GM21619 (cell line): Measurements from ENCODE around the gene SOX2.

ENCODE experiments used
- ATAC-seq: cut with Tn5 transposase; IDR thresholded peaks from one replicate; pipeline ENCODE4 v1.9.1; 2021; ENCODE audit not compliant: unreplicated experiment

The SOX2 gene

DNA sequence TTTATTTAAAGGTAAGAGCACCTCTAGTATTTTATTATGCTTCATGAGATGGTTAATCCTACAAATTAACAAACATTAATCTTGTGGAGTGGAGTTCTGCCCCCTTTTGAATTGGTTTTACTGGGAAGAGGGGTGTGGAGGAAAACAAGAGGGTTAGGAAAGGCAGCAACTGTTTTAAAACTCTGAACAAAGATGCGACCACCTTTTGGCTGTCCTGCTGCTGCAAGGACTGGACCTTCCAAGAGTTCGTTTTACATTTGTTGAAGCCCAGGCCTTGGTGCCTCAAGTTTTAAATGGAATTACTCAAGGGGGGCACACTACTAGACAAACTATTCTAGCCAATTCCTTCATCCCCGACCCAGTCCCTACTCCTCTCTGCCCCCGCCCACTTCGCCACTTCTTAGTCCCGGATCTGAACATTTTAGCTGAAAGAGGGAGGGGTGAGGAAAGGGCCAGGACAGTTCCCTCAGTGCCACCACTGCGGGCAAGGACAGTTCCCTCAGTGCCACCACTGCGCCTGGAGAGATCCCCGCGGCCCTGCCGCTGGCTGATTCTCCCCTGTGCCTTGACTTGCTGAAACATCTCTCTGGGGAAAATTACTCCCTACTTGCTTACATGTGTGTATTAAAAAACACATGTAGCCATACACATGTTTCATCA, 11.2 kb downstream of the SOX2 start:
- ATAC-seq, result no peak

DNA sequence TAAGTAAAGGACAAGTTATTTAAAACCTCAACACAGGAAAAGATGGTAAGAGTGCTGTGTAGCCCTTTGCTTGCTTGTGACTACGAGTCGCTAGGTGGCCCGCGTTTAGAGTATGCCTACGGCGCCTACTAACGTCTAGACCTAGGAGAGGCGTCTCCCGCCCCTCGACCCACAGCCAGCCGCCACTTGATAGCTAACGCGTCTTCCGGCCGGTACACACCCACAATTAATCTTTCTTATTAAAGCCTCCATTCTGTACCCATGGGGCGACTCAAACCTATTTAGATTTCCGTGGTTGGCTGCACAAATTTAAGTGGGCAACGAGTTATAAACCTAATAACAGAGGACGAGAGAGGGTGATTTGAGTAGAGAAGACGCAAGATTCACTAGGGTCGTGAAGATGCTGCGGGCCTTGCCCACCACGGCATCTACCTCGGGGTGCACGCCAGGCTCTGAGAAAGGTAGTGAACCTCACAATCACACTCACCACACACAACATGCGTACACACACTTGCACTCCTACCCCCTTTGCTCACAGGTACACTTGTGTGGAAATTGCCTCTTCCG, 12.0 kb downstream of the SOX2 start:
- ATAC-seq, result no peak

DNA sequence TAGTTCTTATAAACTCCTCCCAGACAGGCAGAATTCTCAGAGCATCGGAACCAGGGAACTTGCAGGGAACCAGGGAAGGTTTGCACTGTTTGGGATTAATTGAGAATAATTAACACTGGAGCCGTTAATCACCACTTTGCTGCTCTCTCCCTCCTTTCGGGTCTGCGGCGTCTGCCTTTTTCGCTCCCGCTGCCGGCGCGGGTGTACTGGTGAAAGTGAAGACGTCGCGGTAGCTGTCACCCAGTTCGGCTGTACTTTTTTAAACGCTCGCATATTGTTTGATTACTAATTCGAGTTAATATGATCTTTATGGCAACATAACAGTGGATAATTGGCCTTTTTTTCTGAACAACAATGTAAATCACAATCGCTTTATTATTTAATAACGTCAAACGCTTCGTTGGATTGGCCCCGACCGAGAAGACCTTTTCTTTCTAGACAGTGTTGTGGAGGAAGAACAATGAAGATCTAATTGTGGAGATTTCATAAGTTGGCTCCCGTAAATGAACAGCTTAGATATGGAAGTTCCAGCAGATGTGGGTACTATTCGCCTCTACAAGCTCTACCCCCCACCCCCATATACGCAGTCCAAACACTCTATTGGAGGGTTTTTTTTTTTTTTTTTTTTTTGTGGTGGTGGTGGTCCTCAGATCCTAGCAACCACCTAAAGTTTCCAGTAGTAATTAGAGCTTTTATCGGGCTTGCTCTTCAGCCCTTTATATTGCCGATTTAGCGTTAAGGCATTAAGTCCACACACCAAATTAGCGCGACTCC, 12.7 kb downstream of the SOX2 start:
- no peak for ATAC-seq

- ATAC-seq, result no peak
Measured at GRCh38 chr3:181725131-181725731, 13.5 kb downstream of the SOX2 start.

- ATAC-seq, result no peak
Measured at GRCh38 chr3:181725830-181726229, 14.1 kb downstream of the SOX2 start.

DNA sequence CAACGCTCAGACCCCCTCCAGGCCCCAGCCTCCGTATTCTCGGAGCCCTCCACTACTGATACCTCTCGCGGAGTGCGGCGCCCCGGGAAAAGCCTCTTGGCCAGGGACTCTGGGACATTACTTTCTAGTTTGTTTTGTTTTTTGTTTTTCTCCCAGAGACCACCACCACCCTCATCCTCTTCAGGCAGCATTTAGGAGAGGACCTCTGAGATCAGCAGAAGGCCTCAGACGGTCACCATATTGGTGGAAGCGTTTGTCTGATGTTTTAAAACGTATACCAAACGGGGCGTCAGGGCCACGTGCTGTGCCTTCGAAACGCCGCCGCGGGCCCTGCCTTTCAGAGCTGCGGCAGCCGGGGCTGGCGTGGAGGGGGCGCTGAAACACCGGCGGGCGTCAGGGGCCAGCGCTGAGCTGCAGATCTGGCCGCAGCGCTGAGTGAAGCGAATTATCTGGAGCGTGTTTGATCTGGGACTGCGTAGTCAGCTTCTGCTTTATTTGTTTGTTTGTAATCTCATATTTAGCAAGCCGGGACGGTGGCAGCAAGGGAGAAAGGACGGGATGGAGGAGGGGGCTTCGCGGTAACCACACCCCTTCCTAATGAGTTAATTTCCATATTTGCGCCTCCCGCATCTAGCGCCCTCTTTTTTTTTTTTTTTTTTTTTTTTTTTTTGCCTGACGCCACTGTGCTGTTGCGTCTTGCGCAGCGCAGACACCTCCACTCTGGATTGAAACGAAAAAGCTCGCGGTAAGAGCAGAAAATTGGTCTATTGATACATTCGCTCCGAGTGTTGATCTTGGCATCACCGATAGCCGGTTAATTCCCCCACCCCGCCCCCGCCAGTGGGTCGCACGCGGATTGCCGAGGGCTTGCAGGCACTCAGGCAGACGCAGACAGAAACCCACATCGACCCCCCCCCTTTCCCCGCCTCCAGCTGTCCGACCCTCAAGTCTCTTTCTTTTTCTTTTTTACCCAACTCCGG, 14.9 kb downstream of the SOX2 start:
- no peak for ATAC-seq

DNA sequence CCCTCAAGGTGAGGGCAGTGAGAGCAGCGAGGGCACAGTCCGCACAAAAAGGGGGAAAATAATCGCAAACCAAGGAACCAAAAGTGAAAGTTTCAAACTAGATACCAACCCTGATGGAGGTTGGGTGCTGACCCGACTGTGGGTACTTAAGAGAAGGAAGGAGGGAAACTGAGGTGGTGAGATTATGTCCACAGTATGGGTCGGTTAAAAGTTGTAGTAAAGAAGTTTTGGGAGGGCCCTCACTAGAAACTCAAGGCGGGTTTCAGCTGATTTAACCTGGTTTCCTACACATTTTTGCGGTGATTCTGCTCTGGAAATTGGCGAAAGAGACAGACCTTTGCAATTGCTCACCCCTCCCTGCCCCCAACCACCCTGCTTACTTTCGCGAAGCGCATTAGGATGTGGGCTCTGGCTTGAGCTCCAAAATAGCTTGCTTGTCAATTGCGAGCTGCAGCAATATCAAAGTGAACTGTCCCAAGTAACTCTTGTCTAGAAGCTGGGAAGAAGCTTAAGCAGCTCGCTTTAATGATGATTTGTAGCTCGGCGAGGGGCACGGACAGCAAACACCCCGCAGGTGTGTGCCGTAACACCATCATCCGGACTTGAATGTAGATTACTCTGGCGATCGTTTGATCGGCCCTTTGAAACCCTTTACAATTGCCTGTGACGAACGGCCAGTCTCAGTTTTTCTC, 15.8 kb downstream of the SOX2 start:
- no peak for ATAC-seq

GRCh38 chr3:181728470-181729340, 17.0 kb downstream of the SOX2 start:
- no peak for ATAC-seq

DNA sequence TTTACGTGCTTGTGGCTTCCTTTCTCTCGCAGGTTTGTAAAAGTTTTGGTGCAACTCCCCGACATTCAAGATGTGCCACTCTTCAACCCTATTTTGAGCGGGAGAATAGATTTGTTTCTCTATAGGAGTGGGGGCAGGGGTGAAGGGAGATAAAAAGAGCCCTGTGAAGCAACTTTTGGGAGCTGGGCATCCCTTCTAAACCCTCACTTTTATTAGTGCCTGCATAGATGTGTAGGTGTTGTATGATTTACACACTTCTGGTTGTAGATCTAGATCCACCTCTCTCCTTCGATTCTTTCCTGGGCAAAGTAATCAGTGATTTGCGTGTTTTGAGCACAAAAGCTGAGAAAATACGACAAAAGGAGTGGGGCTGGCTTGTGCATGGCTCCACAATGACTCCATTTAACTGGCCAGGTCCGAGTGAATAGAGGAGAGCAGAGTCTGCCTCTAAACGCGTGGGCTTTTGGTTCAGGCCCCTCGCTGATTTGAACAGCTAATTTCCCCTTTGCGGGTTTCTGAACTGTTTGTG, 17.7 kb downstream of the SOX2 start:
- no peak for ATAC-seq

- ATAC-seq, result no peak
Measured at GRCh38 chr3:181730316-181730715, 18.6 kb downstream of the SOX2 start.

DNA sequence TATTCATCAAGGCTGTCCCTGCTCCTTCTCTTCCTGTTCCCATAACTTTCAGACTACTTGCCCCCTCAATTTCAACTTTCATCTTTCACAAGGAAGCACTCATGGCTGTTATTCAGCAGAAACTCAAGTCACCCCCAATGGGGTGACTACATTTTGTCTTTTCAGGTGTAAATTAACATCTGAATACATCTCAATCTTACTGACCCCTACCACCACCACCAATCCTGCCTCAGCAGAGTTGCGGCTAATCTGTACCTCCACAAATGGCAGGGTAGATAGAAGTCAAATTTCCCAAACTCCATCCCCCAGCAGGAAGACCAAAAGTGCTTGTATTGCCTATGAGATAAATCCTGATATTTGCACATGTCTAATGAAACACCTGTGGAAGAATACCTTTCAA, 19.2 kb downstream of the SOX2 start:
- no peak for ATAC-seq

DNA sequence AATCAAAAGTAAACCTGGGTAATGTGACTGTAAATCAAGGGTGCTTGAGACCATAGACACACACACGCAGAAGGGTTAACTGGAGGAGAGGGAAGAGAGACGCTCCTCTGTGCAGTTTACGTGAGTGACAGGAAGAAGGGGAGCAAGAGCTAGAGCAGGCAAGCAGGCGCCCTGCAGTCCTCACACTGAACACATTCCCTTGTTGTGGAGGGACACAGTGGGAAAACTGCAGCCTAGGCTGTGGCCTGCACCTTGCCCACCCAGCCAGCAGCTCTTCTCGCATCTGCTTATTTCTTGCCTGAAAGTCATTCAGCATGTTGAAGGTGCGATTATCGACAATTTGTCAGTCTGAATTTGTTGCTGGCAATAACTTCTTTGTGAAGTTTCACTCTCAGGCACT, 24.2 kb downstream of the SOX2 start:
- no peak for ATAC-seq

DNA sequence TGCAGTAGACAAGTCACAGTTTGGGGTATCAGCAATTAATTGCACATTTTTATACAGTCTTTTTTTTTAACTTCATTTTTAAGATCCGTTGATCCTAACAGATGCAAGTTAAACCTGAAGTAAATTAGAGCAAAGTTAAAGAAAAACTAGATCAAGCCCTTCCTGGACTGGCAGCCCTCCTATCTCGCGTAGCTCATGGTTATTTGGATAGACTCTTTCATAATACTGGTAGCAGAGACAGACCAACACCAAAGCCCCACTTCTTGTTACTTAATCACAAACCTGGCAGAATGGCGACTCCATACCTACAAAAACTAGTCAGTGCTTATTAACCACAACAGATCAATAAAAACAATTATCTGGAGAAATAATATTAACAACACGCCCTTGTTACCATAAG, 26.8 kb downstream of the SOX2 start:
- ATAC-seq, result no peak

GRCh38 chr3:181739628-181740027, 27.9 kb downstream of the SOX2 start:
- ATAC-seq, result no peak

- no peak for ATAC-seq
Measured at GRCh38 chr3:181741417-181741816, 29.7 kb downstream of the SOX2 start.

DNA sequence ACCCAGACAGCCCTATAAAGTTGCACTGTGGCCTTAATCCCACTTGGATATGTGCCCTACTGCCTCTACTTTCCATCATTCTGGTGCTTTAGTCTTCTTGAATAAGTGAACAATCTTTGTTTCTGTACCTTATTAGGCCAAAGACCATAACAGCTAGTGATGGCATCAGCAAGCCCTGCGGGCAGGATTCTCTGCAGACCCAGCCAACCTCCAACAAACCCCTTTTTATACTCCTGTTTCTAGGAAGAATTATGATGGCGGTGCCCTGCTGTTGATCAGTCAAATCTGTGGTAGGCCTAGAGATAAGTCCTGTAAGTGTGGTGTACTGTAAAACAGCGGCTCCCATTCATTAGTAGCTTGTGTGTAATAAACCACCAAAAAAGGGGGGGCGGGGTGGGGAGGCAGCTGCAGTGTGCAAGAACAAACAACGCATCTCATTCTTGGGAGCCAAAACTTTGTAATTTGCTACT, 40.5 kb downstream of the SOX2 start:
- ATAC-seq, result no peak

DNA sequence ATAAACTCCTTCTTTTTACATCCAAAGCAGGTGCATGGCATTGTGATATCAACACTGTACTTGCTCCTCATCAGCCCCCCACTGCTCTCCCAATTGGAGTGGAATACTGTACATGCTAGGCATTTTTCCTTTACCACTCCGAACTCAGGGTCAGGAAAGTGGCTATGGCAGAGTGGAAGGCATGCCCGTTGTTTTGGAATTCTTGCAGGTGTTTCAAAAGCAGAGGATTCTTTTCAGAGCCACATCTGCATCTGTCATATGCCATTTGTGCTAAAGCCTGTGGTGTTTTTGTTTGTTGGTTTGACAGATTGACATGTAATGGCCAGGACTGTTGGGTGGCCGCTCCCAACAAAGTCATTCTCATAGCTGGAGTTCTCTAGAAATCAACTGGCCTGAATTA, 41.7 kb downstream of the SOX2 start:
- no peak for ATAC-seq

- no peak for ATAC-seq
Measured at GRCh38 chr3:181755959-181756358, 44.2 kb downstream of the SOX2 start.
